Neural cell (in vitro differentiated cells): Measurements from ENCODE around the gene CUX1. TPM values are rescaled to one million over a fixed set of nuclear protein-coding genes. Genes with fewer than 3 reads are reported as not detected.

Source experiments
- H2AFZ ChIP-seq: fragments of 200-600, 300-800 bp; sonication (generic), shearing (Covaris generic); 2 replicates; pipeline ENCODE4 v1.6.0; 2014; ENCODE audit warnings: low read depth, mild to moderate bottlenecking, antibody characterized with exemption, low read length, moderate library complexity
- H3F3A ChIP-seq: fragments of 200-600 bp; shearing (Covaris generic); 2 replicates; pipeline ENCODE4 v1.6.1; 2016; ENCODE audit warnings: mild to moderate bottlenecking, moderate library complexity, mixed read lengths, antibody characterized with exemption, low read length; ENCODE audit not compliant: insufficient read depth, poor library complexity, severe bottlenecking
- H3K27ac ChIP-seq: fragments of 200-600, 300-800 bp; sonication (generic), shearing (Covaris generic); 2 replicates; pipeline ENCODE4 v1.5.1; 2014; ENCODE audit warnings: mild to moderate bottlenecking, low read length, moderate library complexity
- H3K27me3 ChIP-seq: fragments of 300-800, 200-600 bp; sonication (generic), shearing (Covaris generic); 2 replicates; pipeline ENCODE4 v1.6.0; 2014; ENCODE audit warnings: mild to moderate bottlenecking, low read depth, low read length, moderate library complexity; ENCODE audit not compliant: insufficient read depth
- H3K36me3 ChIP-seq: fragments of 300-800, 200-600 bp; sonication (generic), shearing (Covaris generic); 2 replicates; pipeline ENCODE4 v1.5.1; 2014; ENCODE audit warnings: mild to moderate bottlenecking, antibody characterized with exemption, low read length, moderate library complexity; ENCODE audit not compliant: insufficient read depth
- H3K4me2 ChIP-seq: fragments of 300-800, 200-600 bp; sonication (generic), shearing (Covaris generic); 2 replicates; pipeline ENCODE4 v1.6.0; 2014; ENCODE audit warnings: mild to moderate bottlenecking, low read length
- H3K4me3 ChIP-seq: fragments of 300-800, 200-600 bp; sonication (generic), shearing (Covaris generic); 2 replicates; pipeline ENCODE4 v1.5.1; 2014; ENCODE audit warnings: mild to moderate bottlenecking, low read length, moderate library complexity
- H3K79me2 ChIP-seq: fragments of 200-600 bp; shearing (Covaris generic); replicated peaks from 2 replicates; pipeline ENCODE4 v1.6.0; 2014; ENCODE audit warnings: mild to moderate bottlenecking, low read length, moderate library complexity; ENCODE audit not compliant: insufficient read depth
- H3K9ac ChIP-seq: fragments of 300-800, 200-600 bp; sonication (generic), shearing (Covaris generic); 2 replicates; pipeline ENCODE4 v1.6.1; 2016; ENCODE audit warnings: mild to moderate bottlenecking, low read length, mixed read lengths
- H3K9me2 ChIP-seq: fragments of 200-600 bp; shearing (Covaris generic); 2 replicates; pipeline ENCODE4 v1.6.1; 2016; ENCODE audit warnings: mild to moderate bottlenecking, low read length, mixed read lengths; ENCODE audit not compliant: insufficient read depth
- H3K9me3 ChIP-seq: fragments of 200-600, 300-800 bp; sonication (generic), shearing (Covaris generic); 2 replicates; pipeline ENCODE4 v1.6.1; 2016; ENCODE audit warnings: mild to moderate bottlenecking, mixed run types, low read length, moderate library complexity, mixed read lengths
- H4K20me1 ChIP-seq: fragments of 200-600 bp; shearing (Covaris generic); 2 replicates; pipeline ENCODE4 v1.6.1; 2016; ENCODE audit warnings: mild to moderate bottlenecking, mixed run types; ENCODE audit not compliant: insufficient read depth
- EP300 ChIP-seq: fragments of 450-650 bp; conservative IDR thresholded peaks from 2 replicates; pipeline ENCODE4 v1.6.1; 2014; ENCODE audit warnings: antibody characterized with exemption, mild to moderate bottlenecking, moderate library complexity; ENCODE audit not compliant: poor library complexity, severe bottlenecking
- EZH2 ChIP-seq: fragments of 200-600, 300-800 bp; shearing (Covaris generic), sonication (generic); IDR thresholded peaks from 2 replicates; pipeline ENCODE4 v1.6.1; 2014; ENCODE audit warnings: antibody characterized with exemption, low read length, borderline replicate concordance, mild to moderate bottlenecking; ENCODE audit not compliant: insufficient read depth, poor library complexity, severe bottlenecking
- MXI1 ChIP-seq: fragments of 450-650 bp; conservative IDR thresholded peaks from 2 replicates; pipeline ENCODE4 v1.6.1; 2014; ENCODE audit warnings: antibody characterized with exemption, mild to moderate bottlenecking; ENCODE audit not compliant: poor library complexity, severe bottlenecking
- POLR2AphosphoS5 ChIP-seq: IDR thresholded peaks from 2 replicates; pipeline ENCODE4 v1.6.1; 2012
- RAD21 ChIP-seq: fragments of 450-650 bp; conservative IDR thresholded peaks from 2 replicates; pipeline ENCODE4 v1.6.1; 2014; ENCODE audit warnings: antibody characterized with exemption, mild to moderate bottlenecking, moderate library complexity
- SMC3 ChIP-seq: fragments of 450-650 bp; conservative IDR thresholded peaks from 2 replicates; pipeline ENCODE4 v1.6.1; 2014; ENCODE audit warnings: antibody characterized with exemption, mild to moderate bottlenecking, moderate library complexity; ENCODE audit not compliant: poor library complexity
- TAF1 ChIP-seq: IDR thresholded peaks from 2 replicates; pipeline ENCODE4 v1.6.1; 2012; ENCODE audit warnings: low read depth
- polyA plus RNA-seq: library from polyadenylated mRNA; depleted of rRNA; stranded (reverse); fragments of >200 nt; gene quantifications from 2 replicates; pipeline ENCODE4 v1.2.3, GENCODE V29; 2014
- TF ChIP-seq, protein P1 (sequence below): IDR thresholded peaks from 2 replicates; pipeline ENCODE4 v1.6.1; 2012; ENCODE audit warnings: borderline replicate concordance
- TF ChIP-seq, protein P2 (sequence below): fragments of 450-650 bp; IDR thresholded peaks from 2 replicates; pipeline ENCODE4 v1.5.1; 2014; ENCODE audit warnings: antibody characterized with exemption, mild to moderate bottlenecking, moderate library complexity; ENCODE audit not compliant: poor library complexity, severe bottlenecking

Gene CUX1
- polyA plus RNA-seq, 1 donor from 2014 or later = 26.6 TPM

DNA sequence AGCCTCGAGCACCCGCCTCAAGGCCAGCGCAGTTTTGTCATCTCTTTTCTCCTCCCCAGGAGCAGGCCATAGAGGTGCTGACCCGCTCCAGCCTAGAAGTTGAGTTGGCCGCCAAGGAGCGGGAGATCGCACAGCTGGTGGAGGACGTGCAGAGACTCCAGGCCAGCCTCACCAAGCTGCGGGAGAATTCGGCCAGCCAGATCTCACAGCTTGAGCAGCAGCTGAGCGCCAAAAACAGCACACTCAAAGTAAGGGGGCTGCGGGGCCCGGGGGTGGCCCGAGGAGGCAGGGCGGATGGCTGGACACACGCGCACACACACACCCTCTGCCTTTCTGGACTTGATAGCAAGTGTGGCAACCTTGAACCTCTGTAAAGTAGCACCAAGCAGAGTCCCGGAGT lies 361.0 kb downstream of the CUX1 start:
- no peaks in the 10 kb centered on the region for H3K27me3 ChIP-seq

DNA sequence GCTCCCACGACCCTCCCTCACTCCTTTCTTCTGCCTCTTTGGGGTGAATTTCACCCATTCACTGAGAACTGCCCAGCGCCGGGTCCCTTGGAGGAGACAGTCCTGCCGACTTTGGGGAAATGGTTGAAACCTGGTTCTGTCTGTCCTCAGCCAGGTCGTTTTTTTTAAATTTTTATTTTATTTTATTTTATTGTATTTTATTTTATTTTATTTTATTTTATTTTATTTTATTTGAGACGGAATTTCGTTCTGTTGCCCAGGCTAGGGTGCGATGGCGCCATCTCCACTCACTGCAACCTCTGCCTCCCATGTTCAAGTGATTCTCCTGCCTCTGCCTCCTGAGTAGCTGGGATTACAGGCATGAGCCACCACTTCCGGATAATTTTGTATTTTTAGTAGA lies 363.3 kb downstream of the CUX1 start:
- no peaks in the 10 kb centered on the region for H3K36me3 ChIP-seq
- H3K79me2 ChIP-seq = no peaks in the 10 kb centered on the region
- TF ChIP-seq, protein P1, sequence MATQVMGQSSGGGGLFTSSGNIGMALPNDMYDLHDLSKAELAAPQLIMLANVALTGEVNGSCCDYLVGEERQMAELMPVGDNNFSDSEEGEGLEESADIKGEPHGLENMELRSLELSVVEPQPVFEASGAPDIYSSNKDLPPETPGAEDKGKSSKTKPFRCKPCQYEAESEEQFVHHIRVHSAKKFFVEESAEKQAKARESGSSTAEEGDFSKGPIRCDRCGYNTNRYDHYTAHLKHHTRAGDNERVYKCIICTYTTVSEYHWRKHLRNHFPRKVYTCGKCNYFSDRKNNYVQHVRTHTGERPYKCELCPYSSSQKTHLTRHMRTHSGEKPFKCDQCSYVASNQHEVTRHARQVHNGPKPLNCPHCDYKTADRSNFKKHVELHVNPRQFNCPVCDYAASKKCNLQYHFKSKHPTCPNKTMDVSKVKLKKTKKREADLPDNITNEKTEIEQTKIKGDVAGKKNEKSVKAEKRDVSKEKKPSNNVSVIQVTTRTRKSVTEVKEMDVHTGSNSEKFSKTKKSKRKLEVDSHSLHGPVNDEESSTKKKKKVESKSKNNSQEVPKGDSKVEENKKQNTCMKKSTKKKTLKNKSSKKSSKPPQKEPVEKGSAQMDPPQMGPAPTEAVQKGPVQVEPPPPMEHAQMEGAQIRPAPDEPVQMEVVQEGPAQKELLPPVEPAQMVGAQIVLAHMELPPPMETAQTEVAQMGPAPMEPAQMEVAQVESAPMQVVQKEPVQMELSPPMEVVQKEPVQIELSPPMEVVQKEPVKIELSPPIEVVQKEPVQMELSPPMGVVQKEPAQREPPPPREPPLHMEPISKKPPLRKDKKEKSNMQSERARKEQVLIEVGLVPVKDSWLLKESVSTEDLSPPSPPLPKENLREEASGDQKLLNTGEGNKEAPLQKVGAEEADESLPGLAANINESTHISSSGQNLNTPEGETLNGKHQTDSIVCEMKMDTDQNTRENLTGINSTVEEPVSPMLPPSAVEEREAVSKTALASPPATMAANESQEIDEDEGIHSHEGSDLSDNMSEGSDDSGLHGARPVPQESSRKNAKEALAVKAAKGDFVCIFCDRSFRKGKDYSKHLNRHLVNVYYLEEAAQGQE = no peak
- TF ChIP-seq MXI1 = no peak
- TF ChIP-seq RAD21 = no peak
- TF ChIP-seq EZH2 = no peak
- TF ChIP-seq EP300 = no peak
- TF ChIP-seq TAF1 = no peak
- TF ChIP-seq POLR2AphosphoS5 = no peak
- TF ChIP-seq, protein P2, sequence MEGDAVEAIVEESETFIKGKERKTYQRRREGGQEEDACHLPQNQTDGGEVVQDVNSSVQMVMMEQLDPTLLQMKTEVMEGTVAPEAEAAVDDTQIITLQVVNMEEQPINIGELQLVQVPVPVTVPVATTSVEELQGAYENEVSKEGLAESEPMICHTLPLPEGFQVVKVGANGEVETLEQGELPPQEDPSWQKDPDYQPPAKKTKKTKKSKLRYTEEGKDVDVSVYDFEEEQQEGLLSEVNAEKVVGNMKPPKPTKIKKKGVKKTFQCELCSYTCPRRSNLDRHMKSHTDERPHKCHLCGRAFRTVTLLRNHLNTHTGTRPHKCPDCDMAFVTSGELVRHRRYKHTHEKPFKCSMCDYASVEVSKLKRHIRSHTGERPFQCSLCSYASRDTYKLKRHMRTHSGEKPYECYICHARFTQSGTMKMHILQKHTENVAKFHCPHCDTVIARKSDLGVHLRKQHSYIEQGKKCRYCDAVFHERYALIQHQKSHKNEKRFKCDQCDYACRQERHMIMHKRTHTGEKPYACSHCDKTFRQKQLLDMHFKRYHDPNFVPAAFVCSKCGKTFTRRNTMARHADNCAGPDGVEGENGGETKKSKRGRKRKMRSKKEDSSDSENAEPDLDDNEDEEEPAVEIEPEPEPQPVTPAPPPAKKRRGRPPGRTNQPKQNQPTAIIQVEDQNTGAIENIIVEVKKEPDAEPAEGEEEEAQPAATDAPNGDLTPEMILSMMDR = no peak
- TF ChIP-seq SMC3 = no peak
- H3K4me2 ChIP-seq = no peak overlapping the region
- H3F3A ChIP-seq = no peaks in the 10 kb centered on the region
- H3K27ac ChIP-seq = no peak overlapping the region
- H2AFZ ChIP-seq = no peak overlapping the region
- H3K27me3 ChIP-seq = no peaks in the 10 kb centered on the region
- H3K9ac ChIP-seq = no peak overlapping the region
- H3K4me3 ChIP-seq = no peak overlapping the region
- no peaks in the 10 kb centered on the region for H3K9me3 ChIP-seq
- no peaks in the 10 kb centered on the region for H3K9me2 ChIP-seq
- no peaks in the 10 kb centered on the region for H4K20me1 ChIP-seq

More for the DNA sequence above, 361.0 kb downstream of the CUX1 start:
- Histone ChIP-seq H3K27ac (no peak overlapping the region), H3K9me2 (no peaks in the 10 kb centered on the region), H3K79me2 (no peaks in the 10 kb centered on the region), H3K9me3 (no peaks in the 10 kb centered on the region), H3K4me3 (no peak overlapping the region), H3K4me2 (no peak overlapping the region), H3K9ac (no peak overlapping the region), H4K20me1 (no peaks in the 10 kb centered on the region), H2AFZ (no peak overlapping the region), H3F3A (no peaks in the 10 kb centered on the region), H3K36me3 (no peaks in the 10 kb centered on the region)
- TF ChIP-seq, protein P2 = no peak
- TF ChIP-seq RAD21 = no peak
- TF ChIP-seq MXI1 = no peak
- no peak for TF ChIP-seq TAF1
- TF ChIP-seq POLR2AphosphoS5 = no peak
- TF ChIP-seq EZH2 = no peak
- no peak for TF ChIP-seq EP300
- no peak for TF ChIP-seq SMC3
- TF ChIP-seq, protein P1 = no peak
